HG03064 (cell line): Measurements from ENCODE around the gene G6PD.

Experiments
- ATAC-seq: cut with Tn5 transposase; IDR thresholded peaks from one replicate; pipeline ENCODE4 v1.9.1; 2021; ENCODE audit warnings: low read depth; ENCODE audit not compliant: unreplicated experiment

Gene G6PD

GRCh38 chrX:154488336-154489075 is 58.1 kb downstream of the G6PD start:
- no peak for ATAC-seq

- no peak for ATAC-seq
Measured at GRCh38 chrX:154487518-154488290, 58.9 kb downstream of the G6PD start.

GRCh38 chrX:154486396-154487207 is 60.0 kb downstream of the G6PD start, which contains the start of gene UBL4A:
UBL4A (minus strand) TSS chrX:154486615; CDS start chrX:154486584, 31 bp downstream.
- no peak for ATAC-seq

- no peak for ATAC-seq
Measured at GRCh38 chrX:154486052-154486395, 60.6 kb downstream of the G6PD start.

- ATAC-seq = no peak
Measured at GRCh38 chrX:154485150-154486051, 61.2 kb downstream of the G6PD start.

GRCh38 chrX:154484255-154485149 is 62.1 kb downstream of the G6PD start:
- ATAC-seq = no peak

- ATAC-seq = no peak
Measured at GRCh38 chrX:154483325-154483724, 63.3 kb downstream of the G6PD start.

- no peak for ATAC-seq
Measured at GRCh38 chrX:154482786-154483185, 63.9 kb downstream of the G6PD start.

- ATAC-seq = no peak
Measured at GRCh38 chrX:154481911-154482601, 64.6 kb downstream of the G6PD start.
